CD14-positive monocyte (primary cell): ENCODE results near the gene CTDSPL2. TPM values are rescaled to one million over a fixed set of nuclear protein-coding genes. Genes with fewer than 3 reads are reported as not detected.
A peak's percentile ranks its signal among the peaks of the same experiment; 100 is the strongest.
"Not testable (repeated sequence)": the region's sequence is repeated elsewhere in the genome, so short reads cannot be mapped to it uniquely, and the experiment has no call there.

Experiments
- DNase-seq, 3 donors: peaks; one replicate each; pipeline ENCODE4 v3.0.0-alpha.2; 2011 to 2022
- H2AFZ ChIP-seq: 2 replicates; pipeline ENCODE4 v1.6.0; 2012; ENCODE audit warnings: mild to moderate bottlenecking, low read depth, low read length, inconsistent platforms; ENCODE audit not compliant: insufficient read depth, poor library complexity, severe bottlenecking
- H3K27ac ChIP-seq, 2 donors: 1 replicate in 1 of 2; 2 replicates in 1 of 2; pipeline ENCODE4 v1.5.1; 2012 to 2013; ENCODE audit warnings: low read length in 2 of 2, control low read depth in 1 of 2, inconsistent platforms in 1 of 2, low read depth in 1 of 2, mild to moderate bottlenecking in 1 of 2
- H3K27me3 ChIP-seq, 2 donors: one replicate each; pipeline versions ENCODE4 v1.6.0 to v1.6.1; 2011 to 2013; ENCODE audit warnings: low read length in 2 of 2; ENCODE audit not compliant: control insufficient read depth in 2 of 2, insufficient read depth in 2 of 2
- H3K36me3 ChIP-seq, 2 donors: replicated peaks in 1 of 2; 1 replicate in 1 of 2; 2 replicates in 1 of 2; pipeline versions ENCODE4 v1.5.1 to v1.6.1; 2012 to 2013; ENCODE audit warnings: low read length in 2 of 2, control low read depth in 1 of 2, inconsistent platforms in 1 of 2, mild to moderate bottlenecking in 1 of 2; ENCODE audit not compliant: insufficient read depth in 2 of 2, control insufficient read depth in 1 of 2
- H3K4me1 ChIP-seq, 2 donors: 1 replicate in 1 of 2; 2 replicates in 1 of 2; pipeline versions ENCODE4 v1.5.1 to v1.6.1; 2012 to 2013; ENCODE audit warnings: low read length in 2 of 2, control low read depth in 1 of 2, inconsistent platforms in 1 of 2, mild to moderate bottlenecking in 1 of 2, moderate library complexity in 1 of 2; ENCODE audit not compliant: insufficient read depth in 2 of 2, control insufficient read depth in 1 of 2
- H3K4me2 ChIP-seq: replicated peaks from 2 replicates; pipeline ENCODE3; 2012; ENCODE audit warnings: low read length, moderate library complexity, mild to moderate bottlenecking; ENCODE audit not compliant: poor library complexity, severe bottlenecking; ENCODE audit errors: extremely low read depth
- H3K4me3 ChIP-seq, 3 experiments: fragments of 200-600 bp in 1 of 3; sonication (generic) in 1 of 3; replicated peaks in 1 of 3; 1 replicate in 2 of 3; 2 replicates in 1 of 3; pipeline ENCODE4 v1.5.1; 2011 to 2013; ENCODE audit warnings: low read length in 3 of 3, mild to moderate bottlenecking in 3 of 3, control low read depth in 2 of 3, low read depth in 2 of 3, inconsistent platforms in 1 of 3, moderate library complexity in 1 of 3
- H3K79me2 ChIP-seq: 2 replicates; pipeline ENCODE4 v1.6.0; 2012; ENCODE audit warnings: mild to moderate bottlenecking, control low read depth, inconsistent platforms, low read length, moderate library complexity; ENCODE audit not compliant: insufficient read depth
- H3K9ac ChIP-seq: 2 replicates; pipeline ENCODE4 v1.6.0; 2017; ENCODE audit warnings: low read length, mild to moderate bottlenecking; ENCODE audit not compliant: insufficient read depth, poor library complexity, severe bottlenecking
- H3K9me3 ChIP-seq, 2 donors: replicated peaks in 1 of 2; 1 replicate in 1 of 2; 2 replicates in 1 of 2; pipeline versions ENCODE4 v1.5.1 to v1.6.1; 2012 to 2013; ENCODE audit warnings: low read length in 2 of 2, control low read depth in 1 of 2; ENCODE audit not compliant: control insufficient read depth in 1 of 2, insufficient read depth in 1 of 2
- H4K20me1 ChIP-seq: 2 replicates; pipeline ENCODE4 v1.6.0; 2012; ENCODE audit warnings: mild to moderate bottlenecking, low read length, control low read depth, moderate library complexity; ENCODE audit not compliant: insufficient read depth
- H3K27ac Mint-ChIP-seq, 7 donors: one replicate each; pipeline ENCODE4 v1.8.0; 2020; ENCODE audit warnings: mild to moderate bottlenecking in 7 of 7, mixed read lengths in 7 of 7, moderate library complexity in 6 of 7, inconsistent platforms in 2 of 7
- H3K27me3 Mint-ChIP-seq, 3 donors: one replicate each; pipeline ENCODE4 v1.8.0; 2021 to 2022; ENCODE audit warnings: low read depth in 3 of 3, mild to moderate bottlenecking in 3 of 3, mixed read lengths in 3 of 3, moderate library complexity in 3 of 3, inconsistent platforms in 1 of 3
- H3K36me3 Mint-ChIP-seq, 2 donors: one replicate each; pipeline ENCODE4 v1.8.0; 2020; ENCODE audit warnings: mixed read lengths in 2 of 2, inconsistent platforms in 1 of 2, mild to moderate bottlenecking in 1 of 2
- H3K4me1 Mint-ChIP-seq: one replicate; pipeline ENCODE4 v1.8.0; 2020; ENCODE audit warnings: mild to moderate bottlenecking, mixed read lengths
- H3K4me3 Mint-ChIP-seq, 2 donors: one replicate each; pipeline ENCODE4 v1.8.0; 2020; ENCODE audit warnings: mild to moderate bottlenecking in 2 of 2, mixed read lengths in 2 of 2, moderate library complexity in 1 of 2
- H3K9me3 Mint-ChIP-seq, 7 donors: one replicate each; pipeline ENCODE4 v1.8.0; 2020 to 2022; ENCODE audit warnings: mixed read lengths in 7 of 7, mild to moderate bottlenecking in 6 of 7, moderate library complexity in 6 of 7, inconsistent platforms in 2 of 7
- WGBS: methylation state at CpG from one replicate; pipeline ENCODE4 v1.1.5; 2013; ENCODE audit warnings: missing lambda C conversion rate; ENCODE audit not compliant: insufficient coverage; 5-methylcytosine and 5-hydroxymethylcytosine counted together
- intact Hi-C, 2 donors: fragments of 100-400 bp; cut with micrococcal nuclease; formaldehyde crosslinking; loops; one replicate each; pipeline versions ENCODE4 v1.15.0 to v1.15.1; 2023
- polyA plus RNA-seq, 3 donors: library from polyadenylated mRNA; depleted of rRNA in 1 of 3; unstranded in 2 of 3; stranded (reverse) in 1 of 3; fragments of 300-500 nt in 2 of 3; fragments of >200 nt in 1 of 3; fragmentation: Illumina TruSeq in 2 of 3; gene quantifications; 1 replicate in 2 of 3; 2 replicates in 1 of 3; pipeline ENCODE4 v1.2.3, GENCODE V29; 2012 to 2021
- TF ChIP-seq, protein P1 (sequence below): fragments of 200-600 bp; IDR thresholded peaks from one replicate; pipeline ENCODE4 v1.8.0; 2022; ENCODE audit warnings: antibody characterized with exemption, mild to moderate bottlenecking

CTDSPL2 gene
- polyA plus RNA-seq, 3 donors, result 18.1 to 31.4 (median 24.5) TPM

- no peak overlapping the region for H3K4me2 ChIP-seq
- H3K27ac ChIP-seq, result peak overlapping the region in 1 of 2 donors; percentile 66
- no peak overlapping the region for H3K4me3 ChIP-seq
- no peaks in the 10 kb centered on the region for H3K27me3 ChIP-seq
- intact Hi-C loops, result loop anchor here in 1 of 2 donors (10.0 kb wide), 2 partner anchors 659 to 801 kb away; partner anchors contain the start of gene PDIA3
- no peak overlapping the region for H2AFZ ChIP-seq
- peaks cover 0 to 15% of the 10 kb centered on the region in 2 donors for H3K4me1 ChIP-seq
- H3K36me3 Mint-ChIP-seq, result peaks cover 28 to 40% of the 10 kb centered on the region in 2 donors
- DNase-seq, result peak; percentile 58 to 71 (median 63)
- TF ChIP-seq, protein P1, sequence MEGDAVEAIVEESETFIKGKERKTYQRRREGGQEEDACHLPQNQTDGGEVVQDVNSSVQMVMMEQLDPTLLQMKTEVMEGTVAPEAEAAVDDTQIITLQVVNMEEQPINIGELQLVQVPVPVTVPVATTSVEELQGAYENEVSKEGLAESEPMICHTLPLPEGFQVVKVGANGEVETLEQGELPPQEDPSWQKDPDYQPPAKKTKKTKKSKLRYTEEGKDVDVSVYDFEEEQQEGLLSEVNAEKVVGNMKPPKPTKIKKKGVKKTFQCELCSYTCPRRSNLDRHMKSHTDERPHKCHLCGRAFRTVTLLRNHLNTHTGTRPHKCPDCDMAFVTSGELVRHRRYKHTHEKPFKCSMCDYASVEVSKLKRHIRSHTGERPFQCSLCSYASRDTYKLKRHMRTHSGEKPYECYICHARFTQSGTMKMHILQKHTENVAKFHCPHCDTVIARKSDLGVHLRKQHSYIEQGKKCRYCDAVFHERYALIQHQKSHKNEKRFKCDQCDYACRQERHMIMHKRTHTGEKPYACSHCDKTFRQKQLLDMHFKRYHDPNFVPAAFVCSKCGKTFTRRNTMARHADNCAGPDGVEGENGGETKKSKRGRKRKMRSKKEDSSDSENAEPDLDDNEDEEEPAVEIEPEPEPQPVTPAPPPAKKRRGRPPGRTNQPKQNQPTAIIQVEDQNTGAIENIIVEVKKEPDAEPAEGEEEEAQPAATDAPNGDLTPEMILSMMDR, result peak; percentile 38
- no CpG with 5 or more reads among the region's 5 CpGs for WGBS
- H4K20me1 ChIP-seq, result peaks cover 94% of the 10 kb centered on the region
- peaks cover 28% of the 10 kb centered on the region for H3K4me1 Mint-ChIP-seq
- no peaks in the 10 kb centered on the region for H3K9me3 ChIP-seq
- peak overlapping the region; percentile 62 to 84 (median 73) for H3K27ac Mint-ChIP-seq
- H3K36me3 ChIP-seq, result peaks cover 17 to 27% of the 10 kb centered on the region in 2 donors
- H3K27me3 Mint-ChIP-seq, result peaks cover 0 to 3% (median 0%) of the 10 kb centered on the region in 3 donors
- H3K9ac ChIP-seq, result no peak overlapping the region
- H3K9me3 Mint-ChIP-seq, result no peaks in the 10 kb centered on the region
- H3K4me3 Mint-ChIP-seq, result no peak overlapping the region
- H3K79me2 ChIP-seq, result peaks cover 99% of the 10 kb centered on the region
Observed at GRCh38 chr15:44545913-44546802, 118.7 kb downstream of the CTDSPL2 start.

DNA sequence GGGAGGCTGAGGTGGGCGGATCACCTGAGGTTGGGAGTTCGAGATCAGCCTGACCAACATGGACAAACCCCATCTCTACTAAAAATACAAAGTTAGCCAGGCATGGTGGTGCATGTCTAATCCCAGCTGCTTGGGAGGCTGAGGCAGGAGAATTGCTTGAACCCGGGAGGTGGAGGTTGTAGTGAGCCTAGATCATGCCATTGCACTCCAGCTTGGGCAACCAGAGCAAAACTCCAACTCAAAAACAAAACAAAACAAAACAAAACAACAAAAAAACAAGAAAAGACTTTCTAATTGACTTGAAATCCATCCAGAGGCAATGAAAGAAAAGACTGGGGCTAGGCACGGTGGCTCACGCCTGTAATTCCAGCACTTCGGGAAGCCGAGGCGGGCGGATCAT lies 121.7 kb downstream of the CTDSPL2 start:
- peaks cover 34 to 47% of the 10 kb centered on the region in 2 donors for H3K36me3 ChIP-seq
- H4K20me1 ChIP-seq, result peaks cover 77% of the 10 kb centered on the region
- peaks cover 0 to 15% of the 10 kb centered on the region in 2 donors for H3K4me1 ChIP-seq
- 100% methylated on average over 3 of the region's 9 CpGs for WGBS
- Mint-ChIP-seq H3K27ac (peak overlapping the region in 2 of 7 donors; percentile 22 to 37), H3K36me3 (peaks cover 34 to 52% of the 10 kb centered on the region in 2 donors), H3K4me1 (peaks cover 19% of the 10 kb centered on the region)
- H3K27me3 Mint-ChIP-seq, H3K9ac ChIP-seq, H3K4me2 ChIP-seq, H3K27me3 ChIP-seq, H2AFZ ChIP-seq, H3K9me3 Mint-ChIP-seq, H3K27ac ChIP-seq, H3K9me3 ChIP-seq, H3K4me3 ChIP-seq, DNase-seq, H3K4me3 Mint-ChIP-seq: not testable (repeated sequence)
- peaks cover 75% of the 10 kb centered on the region for H3K79me2 ChIP-seq
- intact Hi-C loops, result loop anchor here in 1 of 2 donors (10.0 kb wide), 2 partner anchors 656 to 804 kb away; partner anchors contain the start of gene PDIA3
